Stimulated activated CD4-positive, alpha-beta T cell treated with anti-CD3 and anti-CD28 coated beads, TNF-alpha, amount 100 ng/mL, for 48 hours (primary cell): ENCODE results near the gene PIEZO2.
"Not testable (repeated sequence)": the region's sequence is repeated elsewhere in the genome, so short reads cannot be mapped to it uniquely, and the experiment has no call there.

Experiments used
- DNase-seq, 3 donors: peaks; one replicate each; pipeline ENCODE4 v3.0.0-alpha.2; 2020; ENCODE audit warnings: low read depth in 3 of 3

The PIEZO2 gene

DNA sequence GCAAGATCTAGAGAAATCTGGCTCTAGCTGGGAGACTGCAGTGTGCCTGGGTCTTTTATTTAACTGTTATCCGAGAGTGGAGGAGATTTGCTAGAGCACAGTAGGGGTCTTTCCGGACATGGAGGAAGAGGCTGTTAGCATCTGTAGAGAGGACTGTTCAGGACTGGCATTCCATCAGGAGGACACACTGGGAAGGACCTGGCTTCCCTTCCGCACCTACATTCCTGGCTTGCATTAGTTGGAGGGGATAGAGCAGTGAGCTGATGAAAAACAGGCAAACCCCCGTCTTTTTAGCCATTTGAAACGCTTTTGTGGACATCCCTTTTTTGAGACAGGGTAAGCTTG is 874 bp upstream of the PIEZO2 start:
- DNase-seq = no peak

DNA sequence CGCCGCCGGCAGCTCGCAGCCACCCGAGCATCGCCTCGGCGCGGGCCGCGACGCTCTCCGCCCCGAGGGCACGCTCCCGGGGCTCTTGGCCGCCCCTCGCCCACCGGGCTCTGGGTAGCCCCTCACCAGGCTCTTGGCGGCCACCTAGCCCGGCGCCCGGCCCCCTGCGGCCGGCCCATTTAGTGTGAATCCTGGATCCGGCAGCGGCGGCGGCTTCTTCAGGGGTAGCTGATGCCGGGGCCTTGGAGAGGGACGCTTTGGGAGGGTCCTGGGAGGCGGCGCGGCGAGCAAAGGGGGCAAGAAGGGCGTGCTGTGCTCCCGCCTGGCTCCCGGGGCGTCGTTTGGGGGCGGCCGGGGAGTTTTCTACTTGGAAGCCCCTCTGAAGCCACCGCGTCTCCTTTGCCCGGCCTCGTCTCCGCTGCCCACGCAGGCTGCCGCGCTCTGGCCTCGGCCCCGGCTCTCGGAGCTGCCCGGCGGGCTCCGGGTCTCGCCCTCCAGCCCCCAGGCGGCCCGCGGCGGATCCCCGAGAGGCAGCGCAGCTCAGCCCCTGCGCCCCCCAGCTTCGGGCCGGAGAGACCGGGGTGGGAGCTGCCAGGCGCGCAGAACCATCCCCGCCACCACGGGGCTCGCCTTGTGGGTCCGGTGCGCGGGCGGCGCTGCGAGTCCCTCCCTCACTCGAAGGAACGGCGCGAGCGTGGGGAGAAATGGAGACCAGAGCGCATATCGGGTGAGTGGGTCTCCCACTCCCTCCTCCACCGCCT is 509 bp downstream of the PIEZO2 start:
- DNase-seq = no peak

- no peak for DNase-seq
These were observed 1.2 kb downstream of the PIEZO2 start for GRCh38 chr18:11147962-11148679.

- DNase-seq = no peak
These were observed 1.9 kb downstream of the PIEZO2 start for GRCh38 chr18:11147371-11147951.

- no peak for DNase-seq
These were observed 2.4 kb downstream of the PIEZO2 start for GRCh38 chr18:11146947-11147345.

- DNase-seq = no peak
These were observed 3.0 kb downstream of the PIEZO2 start for GRCh38 chr18:11146238-11146946.

DNA sequence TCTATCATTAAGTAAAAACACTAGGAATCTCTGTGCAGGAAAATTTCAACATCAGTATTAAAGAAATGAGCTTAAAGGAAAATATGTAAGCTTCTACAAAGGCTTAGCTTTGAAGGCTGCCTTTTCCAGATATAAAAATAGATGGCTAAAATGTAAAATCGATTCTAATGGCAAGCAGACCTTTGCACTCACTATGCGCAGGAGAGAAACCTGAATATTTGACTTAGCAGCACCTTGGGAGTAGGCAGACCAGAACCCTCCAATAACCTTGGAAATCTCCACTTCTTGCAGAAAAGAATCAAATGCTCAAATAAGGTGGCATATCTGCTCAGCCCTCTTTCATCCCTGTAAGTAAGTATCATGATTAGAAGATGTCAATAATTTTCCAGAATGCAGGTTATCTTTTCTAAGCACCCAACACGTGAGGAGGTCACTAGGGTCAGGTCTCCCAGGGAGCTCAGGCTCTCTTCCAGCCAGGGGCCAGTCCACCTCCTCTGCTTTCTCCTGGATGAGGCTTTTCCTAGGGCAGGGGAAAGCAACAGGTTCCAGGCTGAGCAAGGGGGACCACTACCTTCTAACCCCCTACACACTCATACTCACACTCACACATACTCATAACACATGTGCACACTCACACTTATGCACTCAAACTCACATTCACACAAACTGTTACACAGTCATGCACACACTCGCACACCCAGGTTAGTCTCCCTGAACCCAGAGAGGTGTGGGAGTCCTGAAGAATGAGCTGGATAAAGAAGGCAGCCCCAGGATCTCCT is 3.8 kb downstream of the PIEZO2 start:
- DNase-seq = no peak

DNA sequence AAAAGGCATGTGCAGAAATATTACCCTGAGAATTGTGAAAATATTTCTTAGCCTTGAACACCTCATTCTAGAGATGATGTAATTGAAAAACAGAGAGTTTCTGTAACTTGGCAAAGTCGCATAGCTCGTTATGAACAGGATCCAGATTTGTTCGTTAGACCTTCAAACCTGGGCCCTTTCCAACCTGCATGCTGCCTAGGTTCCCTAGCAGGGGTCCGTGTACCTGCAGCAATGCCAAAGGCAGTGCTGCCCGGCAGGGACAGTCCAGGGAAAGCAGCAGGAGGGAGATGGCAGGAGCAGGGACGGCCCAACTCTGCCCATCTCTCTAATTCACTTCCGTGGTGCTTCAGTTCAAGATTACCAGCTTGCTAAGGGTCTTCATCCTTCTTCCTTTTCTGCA is 12.0 kb downstream of the PIEZO2 start:
- no peak for DNase-seq

- DNase-seq = no peak
These were observed 13.1 kb downstream of the PIEZO2 start for GRCh38 chr18:11136241-11136640.

DNA sequence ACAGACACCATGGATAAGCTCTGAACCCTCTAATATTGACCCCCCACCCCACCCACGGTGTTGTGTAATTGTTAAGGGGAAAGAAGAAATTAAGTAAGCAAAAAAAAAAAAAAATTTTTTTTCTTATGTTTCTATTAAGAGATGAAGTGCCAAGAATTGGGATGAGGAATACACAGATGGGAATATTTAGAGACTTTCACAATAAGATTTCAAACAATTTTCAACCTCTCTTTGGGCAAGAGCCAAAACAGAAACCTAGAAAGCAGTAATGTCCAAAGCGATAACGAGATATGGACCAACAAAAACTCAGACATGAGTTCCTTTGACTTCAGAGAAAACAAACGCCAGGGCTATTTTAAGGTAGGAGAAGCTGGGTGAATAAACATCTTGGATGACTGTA is 14.4 kb downstream of the PIEZO2 start:
- DNase-seq = no peak

- DNase-seq = not testable (repeated sequence)
These were observed 20.3 kb downstream of the PIEZO2 start for GRCh38 chr18:11129059-11129458.

DNA sequence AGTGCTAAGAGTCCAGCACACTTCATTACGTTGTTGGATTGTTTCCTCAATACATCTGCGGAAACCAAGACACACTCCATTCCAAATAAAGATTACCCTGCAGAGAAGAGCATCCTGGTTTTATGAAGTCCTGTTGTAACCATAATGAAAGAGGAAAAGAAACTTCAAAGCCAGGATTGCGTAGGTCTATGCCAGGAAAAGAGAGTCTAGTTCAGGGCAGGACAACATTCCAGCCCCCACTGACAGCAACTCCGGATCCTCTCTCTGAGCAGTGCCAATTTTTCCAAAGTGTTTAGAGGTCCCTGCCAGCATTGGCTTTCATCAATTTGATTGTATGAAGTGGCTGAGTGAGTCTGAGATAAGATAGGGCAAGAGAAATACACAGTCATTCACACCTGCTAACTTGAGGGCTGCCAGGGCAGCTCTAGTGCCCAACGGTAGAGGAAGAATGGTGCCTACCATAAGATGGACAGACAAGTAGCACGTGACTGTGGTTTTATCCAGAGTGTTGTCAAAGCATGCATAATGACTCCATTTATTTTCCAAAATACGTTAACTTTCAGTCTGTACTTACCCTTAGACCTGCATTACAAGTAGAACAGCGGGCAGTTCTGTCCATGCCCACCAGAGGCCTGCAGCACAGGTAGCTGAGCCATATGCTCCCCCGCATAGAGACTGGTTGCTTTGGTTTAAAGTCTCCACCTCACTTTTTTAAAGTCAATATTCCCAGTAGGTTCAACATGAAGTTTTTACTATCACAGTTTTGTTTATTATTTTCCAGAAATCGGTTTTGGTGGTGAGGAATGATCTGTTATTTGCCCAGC is 23.7 kb downstream of the PIEZO2 start:
- no peak for DNase-seq

- no peak for DNase-seq
These were observed 25.3 kb downstream of the PIEZO2 start for GRCh38 chr18:11124054-11124453.

DNA sequence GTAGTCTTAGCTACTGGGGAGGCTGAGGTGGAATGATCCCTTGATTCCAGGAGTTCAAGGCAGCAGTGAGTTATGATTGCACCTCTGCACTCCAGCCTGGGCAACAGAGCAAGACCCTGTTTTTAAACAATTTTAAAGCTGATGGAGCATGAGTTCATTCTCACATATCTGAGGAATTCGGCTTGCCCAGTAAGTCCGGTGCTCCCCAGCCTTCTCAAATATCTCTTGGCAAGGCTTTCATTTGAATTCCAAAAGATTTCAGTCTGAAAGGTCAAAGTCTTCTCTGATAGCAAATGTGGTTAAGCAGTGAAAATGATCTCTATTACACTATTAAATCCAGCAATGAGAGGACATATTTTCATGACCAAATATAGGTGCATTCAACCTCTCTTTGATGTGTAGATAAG is 27.9 kb downstream of the PIEZO2 start:
- no peak for DNase-seq

- no peak for DNase-seq
These were observed 29.3 kb downstream of the PIEZO2 start for GRCh38 chr18:11119959-11120587.

DNA sequence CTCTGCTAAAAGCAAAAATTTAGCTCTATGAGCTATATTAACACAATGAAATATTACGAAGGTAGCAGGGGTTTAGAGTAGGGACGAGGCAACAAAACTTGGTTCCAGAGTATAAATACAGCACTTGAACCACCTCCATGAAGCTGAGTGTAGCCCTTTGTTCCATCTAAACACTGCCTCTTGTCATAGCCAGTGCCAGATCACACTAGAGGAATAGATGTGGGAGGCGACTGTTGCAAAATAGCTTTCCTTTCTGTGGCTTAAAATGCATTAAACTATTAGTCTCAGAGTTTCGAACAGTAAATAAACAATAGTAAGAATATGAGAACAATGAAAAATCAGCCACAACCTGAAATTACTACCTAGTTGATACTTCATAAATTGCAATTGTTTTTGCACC is 29.8 kb downstream of the PIEZO2 start:
- no peak for DNase-seq

DNA sequence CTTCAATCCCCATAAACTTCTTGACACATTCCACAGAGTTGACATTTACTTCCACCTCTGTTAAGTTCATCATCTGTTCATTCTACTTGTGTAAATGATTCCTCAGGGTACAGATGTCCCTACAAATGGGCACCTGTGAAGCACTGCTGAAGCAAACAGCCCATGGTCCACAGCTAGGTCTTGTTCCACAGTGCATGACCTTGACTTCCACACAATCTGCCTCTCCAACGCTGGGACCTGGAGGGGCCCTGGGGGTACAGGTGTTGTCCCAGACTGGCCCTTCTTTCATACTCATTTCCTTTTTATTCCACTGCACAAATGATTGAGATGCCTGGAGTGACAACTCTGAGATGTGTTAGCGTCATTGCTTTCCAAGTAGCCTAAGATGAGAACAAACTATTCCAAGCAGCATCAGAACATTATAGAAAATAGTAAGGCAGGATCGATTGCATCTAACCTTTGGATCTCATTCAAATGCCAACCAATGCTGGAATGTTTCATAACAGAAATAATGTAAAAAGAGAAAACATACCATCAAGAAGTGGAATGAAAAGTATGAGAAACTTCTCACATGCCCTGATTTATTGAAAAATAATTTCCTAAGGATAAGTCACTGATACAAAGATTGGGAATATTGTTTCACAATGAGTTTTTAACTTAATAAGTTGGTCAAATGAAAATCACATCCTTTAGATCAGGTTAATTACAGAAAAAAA is 31.2 kb downstream of the PIEZO2 start:
- no peak for DNase-seq

- no peak for DNase-seq
These were observed 34.1 kb downstream of the PIEZO2 start for GRCh38 chr18:11115276-11115675.

- DNase-seq = no peak
These were observed 34.7 kb downstream of the PIEZO2 start for GRCh38 chr18:11114653-11115052.

- DNase-seq = no peak
These were observed 35.4 kb downstream of the PIEZO2 start for GRCh38 chr18:11113937-11114336.
